Fibroblast of the aortic adventitia (primary cell): ENCODE data around the gene HSD17B11. TPM values are rescaled to one million over a fixed set of nuclear protein-coding genes. Genes with fewer than 3 reads are reported as not detected.
"Not testable (repeated sequence)": the region's sequence is repeated elsewhere in the genome, so short reads cannot be mapped to it uniquely, and the experiment has no call there.

Source experiments
- DNase-seq: peaks from one replicate; pipeline ENCODE4 v3.0.0-alpha.2; 2010; ENCODE audit warnings: low read depth
- H3K4me3 ChIP-seq: 2 replicates; pipeline ENCODE4 v1.5.1; 2011; ENCODE audit warnings: low read depth, mild to moderate bottlenecking, control low read depth, low read length, moderate library complexity
- total RNA-seq: library from RNA; depleted of rRNA; stranded (reverse); fragments of >200 nt; gene quantifications from 2 replicates; pipeline ENCODE4 v1.2.3, GENCODE V29; 2012; ENCODE audit warnings: low replicate concordance
- TF ChIP-seq, protein P1 (sequence below): IDR thresholded peaks from 2 replicates; pipeline ENCODE4 v1.5.1; 2011; ENCODE audit warnings: mild to moderate bottlenecking, low read length, control low read depth, inconsistent platforms; ENCODE audit not compliant: insufficient read depth

HSD17B11 gene
- total RNA-seq, 1 donor = 46.8 TPM

DNA sequence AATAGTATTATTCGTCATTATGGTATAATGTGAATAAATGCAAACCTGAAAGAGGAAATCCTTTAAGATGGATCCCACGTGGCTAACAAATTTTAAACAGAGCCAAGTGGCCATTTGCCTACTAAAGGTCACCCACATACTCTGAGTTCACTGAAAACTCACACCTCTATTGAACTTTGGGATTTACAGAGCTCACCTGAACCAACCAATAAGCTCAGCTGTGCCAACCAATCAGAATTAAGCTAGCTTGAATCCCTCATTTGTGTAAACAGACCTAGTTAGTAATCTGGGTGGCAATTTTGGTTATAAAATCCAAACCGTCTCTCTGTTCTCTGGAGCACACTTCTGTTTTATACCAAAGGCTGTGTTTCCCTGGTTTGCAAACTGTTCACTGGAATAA, 26.0 kb upstream of the HSD17B11 start:
- no peak overlapping the region for H3K4me3 ChIP-seq
- TF ChIP-seq, protein P1, sequence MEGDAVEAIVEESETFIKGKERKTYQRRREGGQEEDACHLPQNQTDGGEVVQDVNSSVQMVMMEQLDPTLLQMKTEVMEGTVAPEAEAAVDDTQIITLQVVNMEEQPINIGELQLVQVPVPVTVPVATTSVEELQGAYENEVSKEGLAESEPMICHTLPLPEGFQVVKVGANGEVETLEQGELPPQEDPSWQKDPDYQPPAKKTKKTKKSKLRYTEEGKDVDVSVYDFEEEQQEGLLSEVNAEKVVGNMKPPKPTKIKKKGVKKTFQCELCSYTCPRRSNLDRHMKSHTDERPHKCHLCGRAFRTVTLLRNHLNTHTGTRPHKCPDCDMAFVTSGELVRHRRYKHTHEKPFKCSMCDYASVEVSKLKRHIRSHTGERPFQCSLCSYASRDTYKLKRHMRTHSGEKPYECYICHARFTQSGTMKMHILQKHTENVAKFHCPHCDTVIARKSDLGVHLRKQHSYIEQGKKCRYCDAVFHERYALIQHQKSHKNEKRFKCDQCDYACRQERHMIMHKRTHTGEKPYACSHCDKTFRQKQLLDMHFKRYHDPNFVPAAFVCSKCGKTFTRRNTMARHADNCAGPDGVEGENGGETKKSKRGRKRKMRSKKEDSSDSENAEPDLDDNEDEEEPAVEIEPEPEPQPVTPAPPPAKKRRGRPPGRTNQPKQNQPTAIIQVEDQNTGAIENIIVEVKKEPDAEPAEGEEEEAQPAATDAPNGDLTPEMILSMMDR = no peak
- DNase-seq = no peak

DNA sequence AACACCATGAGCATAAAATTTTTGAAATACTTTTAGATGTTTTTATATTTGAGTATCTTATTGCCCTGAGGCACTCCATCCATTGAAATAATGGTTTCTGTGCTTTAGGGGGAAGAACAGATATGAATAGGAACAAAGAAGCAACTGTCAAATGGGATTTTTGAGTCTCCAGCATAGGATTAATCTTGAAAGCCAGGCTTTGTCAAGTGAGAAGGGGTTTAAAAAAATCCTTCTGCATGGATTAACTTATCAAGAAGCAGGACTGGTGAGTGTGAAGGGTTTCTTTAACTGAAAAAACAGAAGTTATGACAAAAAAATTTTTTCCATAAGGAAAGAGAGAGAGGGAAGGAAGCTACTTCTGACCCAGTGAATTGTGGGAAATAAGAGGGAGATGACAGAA, 23.8 kb upstream of the HSD17B11 start:
- TF ChIP-seq, protein P1 = no peak
- H3K4me3 ChIP-seq = no peak overlapping the region
- no peak for DNase-seq

DNA sequence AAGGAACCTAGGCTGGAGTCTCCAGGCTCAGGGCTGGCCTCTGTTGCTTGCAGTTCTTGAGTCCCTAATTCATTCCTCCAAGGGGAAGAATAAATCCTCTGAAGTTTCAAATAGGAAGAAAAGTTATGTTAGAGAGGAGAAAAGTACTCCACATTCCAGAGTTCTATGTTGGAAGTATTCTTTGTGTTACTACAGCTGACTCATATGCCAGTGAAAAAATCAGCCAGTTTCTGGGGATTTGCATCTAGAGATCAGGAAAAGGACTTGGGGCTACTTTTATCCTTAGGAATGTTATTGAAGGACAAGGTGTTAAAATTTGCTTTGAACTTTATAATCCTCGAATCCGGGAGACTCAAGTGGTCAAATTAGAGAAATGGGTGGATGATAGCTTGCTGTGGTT, 19.7 kb upstream of the HSD17B11 start:
- TF ChIP-seq, protein P1 = no peak
- H3K4me3 ChIP-seq = no peak overlapping the region
- peak; percentile 41 for DNase-seq

DNA sequence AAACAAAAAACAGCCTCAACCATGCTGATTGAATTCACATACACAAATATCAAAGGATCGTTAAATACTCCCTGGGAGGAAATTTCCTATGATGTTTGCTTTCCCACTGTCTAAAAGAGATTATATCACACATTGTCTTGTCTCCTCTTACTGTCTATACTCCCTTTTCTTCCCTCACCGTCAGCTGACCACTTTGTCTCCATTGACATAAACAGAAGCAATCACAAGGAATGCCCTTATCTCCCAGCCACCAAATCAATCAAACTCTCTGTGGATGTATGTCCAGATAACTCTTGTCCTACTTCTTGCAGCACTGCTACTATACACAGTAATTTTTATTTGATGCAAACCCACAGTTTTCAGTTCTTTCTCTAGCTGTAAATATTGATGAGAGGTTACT, 19.2 kb upstream of the HSD17B11 start:
- DNase-seq = no peak
- TF ChIP-seq, protein P1 = no peak

DNA sequence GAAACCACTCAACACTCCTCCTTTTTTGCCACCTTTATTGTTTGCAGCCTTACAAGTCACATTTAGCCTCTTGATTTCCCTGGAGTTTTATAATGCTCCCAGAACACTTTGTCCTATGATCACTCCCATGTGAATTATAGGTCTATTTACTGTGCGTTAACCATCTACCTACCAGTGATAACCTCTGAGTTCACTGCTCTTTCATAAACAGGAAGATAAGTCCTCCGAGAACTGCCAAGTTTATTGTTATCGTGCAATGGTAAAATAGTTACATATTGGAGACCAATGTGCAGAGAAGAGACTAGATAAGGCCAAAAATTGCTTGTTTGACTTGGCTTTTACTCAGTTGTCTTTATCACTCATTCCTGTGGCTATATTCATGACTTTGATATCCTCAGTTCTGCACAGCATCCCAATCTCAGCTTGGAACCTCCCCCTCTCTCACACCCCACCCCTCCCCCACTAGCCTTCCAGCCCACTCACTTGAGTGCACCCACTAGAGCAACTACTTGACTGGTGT, 18.5 kb upstream of the HSD17B11 start:
- peak; percentile 19 for DNase-seq
- H3K4me3 ChIP-seq = no peak overlapping the region
- TF ChIP-seq, protein P1 = no peak

More for the DNA sequence above, 19.2 kb upstream of the HSD17B11 start:
- no peak overlapping the region for H3K4me3 ChIP-seq

DNA sequence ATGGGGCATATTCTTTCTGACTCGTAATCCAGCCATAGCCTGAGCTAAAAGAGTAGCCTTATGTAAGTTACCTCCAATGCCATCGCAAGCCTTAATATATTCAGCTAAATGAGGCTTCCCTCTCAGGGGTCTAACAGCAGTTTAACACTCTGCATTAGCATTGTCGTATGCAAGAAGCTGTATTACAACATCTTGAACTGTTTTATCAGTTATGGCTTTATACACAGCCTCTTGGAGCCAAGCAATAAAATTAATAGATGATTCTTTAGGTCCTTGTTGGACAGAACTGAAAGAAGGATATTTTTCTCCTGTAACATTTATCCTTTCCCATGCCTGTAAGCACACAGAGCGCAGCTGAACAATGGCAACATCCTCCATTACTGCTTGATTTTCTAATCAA, 15.9 kb upstream of the HSD17B11 start:
- not testable (repeated sequence) for DNase-seq, H3K4me3 ChIP-seq

DNA sequence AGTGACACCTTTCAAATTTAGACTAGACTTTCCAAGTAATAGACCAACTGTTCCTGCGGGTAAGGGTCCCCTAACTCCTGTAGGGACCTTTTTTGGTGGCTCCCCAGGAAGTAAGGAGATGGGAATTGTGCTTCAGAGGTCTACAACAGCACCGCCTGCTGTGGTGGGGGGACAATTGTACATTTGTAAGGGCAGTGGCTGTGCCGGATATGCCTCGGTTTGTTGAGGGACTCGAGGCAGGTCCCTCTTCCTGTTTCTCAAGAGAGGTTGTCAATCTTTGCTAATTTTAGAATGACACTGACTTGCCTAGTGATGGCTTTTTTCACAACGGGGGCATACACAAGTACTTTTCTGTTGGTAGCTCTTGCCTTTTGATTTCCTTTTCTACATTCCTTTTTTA, 15.5 kb upstream of the HSD17B11 start:
- no peak overlapping the region for H3K4me3 ChIP-seq
- DNase-seq = no peak
- TF ChIP-seq, protein P1 = no peak
